Left kidney (tissue), 2 donors: Measurements from ENCODE around the gene TDRD12. TPM values are rescaled to one million over a fixed set of nuclear protein-coding genes. Genes with fewer than 3 reads are reported as not detected.
A peak's percentile ranks its signal among the peaks of the same experiment; 100 is the strongest.
"Not testable (repeated sequence)": the region's sequence is repeated elsewhere in the genome, so short reads cannot be mapped to it uniquely, and the experiment has no call there.

Experiments used
- DNase-seq: peaks from one replicate; pipeline ENCODE4 v3.0.0-alpha.2; 2013
- polyA plus RNA-seq: library from polyadenylated mRNA; unstranded; fragments of 120-200 nt; gene quantifications from one replicate; pipeline ENCODE4 v1.2.1, GENCODE V29; 2013; ENCODE audit not compliant: insufficient read length

TDRD12 gene
- polyA plus RNA-seq, 1 donor: 1.1 TPM

GRCh38 chr19:32811151-32811550 is 91.6 kb downstream of the TDRD12 start:
- DNase-seq: no peak

DNA sequence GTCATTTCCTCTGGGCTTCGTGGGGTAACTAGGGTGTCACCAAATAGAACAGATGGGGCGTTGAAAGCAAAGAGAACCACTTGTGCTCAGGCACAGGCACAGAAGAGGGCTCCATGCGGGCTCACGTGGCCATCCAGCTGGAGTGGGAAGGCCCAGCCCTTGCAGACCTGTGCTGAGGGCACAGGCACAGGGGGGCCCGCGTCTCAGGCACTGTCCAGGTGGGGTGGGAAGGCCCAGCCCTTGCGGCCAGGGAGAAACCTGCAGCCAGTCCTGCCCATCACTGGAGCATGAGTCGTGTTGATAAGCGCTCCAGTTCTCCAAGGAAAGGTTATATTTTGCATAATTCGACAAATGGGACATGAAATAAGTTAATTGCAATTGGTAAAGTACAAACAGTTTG is 92.5 kb downstream of the TDRD12 start:
- DNase-seq: no peak

- DNase-seq: no peak
Observed at GRCh38 chr19:32812571-32812970, 93.0 kb downstream of the TDRD12 start.

GRCh38 chr19:32813862-32814425 is 94.4 kb downstream of the TDRD12 start:
- DNase-seq: no peak

GRCh38 chr19:32814624-32815023 is 95.1 kb downstream of the TDRD12 start:
- DNase-seq: no peak

DNA sequence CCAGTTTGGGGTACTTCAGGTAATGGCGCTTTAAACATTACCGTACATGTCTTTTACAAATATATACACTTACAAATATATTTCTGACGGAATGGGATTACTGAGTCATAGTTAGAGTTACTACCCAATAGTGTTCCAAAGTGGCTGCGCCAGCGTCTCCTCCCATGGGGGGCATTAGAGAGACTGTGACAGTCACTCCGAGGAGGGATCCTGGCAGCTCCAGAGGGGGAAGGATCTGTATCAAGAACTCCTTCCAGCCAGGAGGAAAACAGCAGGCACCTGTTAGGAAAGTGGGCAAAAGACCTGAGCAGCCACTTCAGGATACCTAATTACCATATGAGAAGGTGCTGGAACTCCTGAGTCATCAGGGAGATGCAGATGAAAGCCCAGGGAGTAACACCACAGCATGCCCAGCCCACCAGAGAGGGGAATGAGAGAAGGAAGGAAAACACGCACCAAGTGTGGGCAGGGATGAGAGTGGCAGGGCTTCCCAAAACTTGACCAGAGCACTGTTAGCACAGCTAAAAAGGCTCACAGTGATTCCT is 97.1 kb downstream of the TDRD12 start:
- DNase-seq: no peak

- DNase-seq: no peak
Observed at GRCh38 chr19:32817569-32818476, 98.3 kb downstream of the TDRD12 start.

DNA sequence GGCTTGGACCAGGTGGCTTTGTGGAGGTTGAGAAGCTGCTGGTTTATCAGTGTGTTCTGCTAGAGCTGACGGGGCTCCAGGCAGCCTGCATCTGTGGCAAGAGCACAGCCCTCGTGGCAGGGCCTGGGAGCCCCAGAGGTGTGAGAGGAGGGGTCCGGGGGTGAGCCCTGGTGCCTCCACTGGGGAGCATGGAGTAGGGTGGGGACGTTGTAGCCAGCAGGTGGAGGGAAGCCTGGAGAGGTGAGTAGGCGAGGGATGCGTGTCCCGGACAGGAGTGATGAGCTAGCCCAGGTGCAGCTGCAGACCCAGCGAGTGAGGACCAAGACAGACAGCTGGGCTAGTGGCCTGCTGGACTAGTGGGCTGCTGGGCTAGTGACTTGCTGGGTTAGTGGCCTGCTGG is 99.0 kb downstream of the TDRD12 start:
- no peak for DNase-seq

DNA sequence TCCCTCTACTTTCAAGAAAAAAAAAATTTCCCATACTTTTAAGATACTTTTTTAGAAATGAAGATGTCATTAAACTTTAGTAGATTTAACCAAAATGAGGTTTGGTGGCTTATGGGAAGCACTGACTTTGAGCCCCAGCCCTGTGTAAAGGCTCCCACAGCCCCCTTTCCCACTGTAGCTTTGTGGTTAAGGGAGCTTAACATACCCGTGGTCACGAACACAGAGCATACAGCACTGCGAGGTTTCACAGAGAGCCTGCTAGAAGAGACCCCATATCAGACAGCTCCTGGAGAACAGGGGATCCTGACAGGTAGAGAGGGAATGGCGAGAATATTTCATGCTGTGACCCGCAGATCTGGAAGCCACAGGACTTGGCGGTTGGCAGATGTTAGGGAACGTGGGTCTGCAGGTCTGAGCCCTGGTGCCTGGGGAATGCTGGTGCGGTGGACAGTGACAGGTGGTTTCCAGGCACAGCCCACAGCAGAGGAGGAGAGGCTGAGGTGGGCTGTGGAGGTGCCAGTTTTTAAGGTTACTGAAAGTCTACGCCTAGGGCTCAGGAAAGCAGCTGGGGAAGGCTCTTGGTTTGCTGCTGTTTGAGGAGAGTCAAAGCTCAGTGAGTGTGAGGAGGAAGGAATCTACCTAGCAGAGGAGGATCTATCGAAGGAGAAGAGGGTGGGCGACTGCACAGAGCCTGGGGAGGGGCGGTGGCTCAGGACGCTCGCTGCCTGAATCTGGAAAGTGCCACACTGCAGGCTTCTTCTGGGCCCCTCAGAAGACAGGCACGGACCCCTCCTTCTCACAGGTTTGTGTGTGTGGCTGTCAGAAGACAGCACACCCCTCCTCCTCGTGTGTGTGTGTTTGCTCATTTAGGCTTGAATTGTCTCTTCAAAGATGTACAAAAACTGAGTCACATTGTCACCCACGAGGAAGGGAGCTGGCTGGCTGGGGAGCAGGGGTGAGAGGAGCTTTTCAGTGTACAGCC is 100.1 kb downstream of the TDRD12 start:
- DNase-seq: no peak

DNA sequence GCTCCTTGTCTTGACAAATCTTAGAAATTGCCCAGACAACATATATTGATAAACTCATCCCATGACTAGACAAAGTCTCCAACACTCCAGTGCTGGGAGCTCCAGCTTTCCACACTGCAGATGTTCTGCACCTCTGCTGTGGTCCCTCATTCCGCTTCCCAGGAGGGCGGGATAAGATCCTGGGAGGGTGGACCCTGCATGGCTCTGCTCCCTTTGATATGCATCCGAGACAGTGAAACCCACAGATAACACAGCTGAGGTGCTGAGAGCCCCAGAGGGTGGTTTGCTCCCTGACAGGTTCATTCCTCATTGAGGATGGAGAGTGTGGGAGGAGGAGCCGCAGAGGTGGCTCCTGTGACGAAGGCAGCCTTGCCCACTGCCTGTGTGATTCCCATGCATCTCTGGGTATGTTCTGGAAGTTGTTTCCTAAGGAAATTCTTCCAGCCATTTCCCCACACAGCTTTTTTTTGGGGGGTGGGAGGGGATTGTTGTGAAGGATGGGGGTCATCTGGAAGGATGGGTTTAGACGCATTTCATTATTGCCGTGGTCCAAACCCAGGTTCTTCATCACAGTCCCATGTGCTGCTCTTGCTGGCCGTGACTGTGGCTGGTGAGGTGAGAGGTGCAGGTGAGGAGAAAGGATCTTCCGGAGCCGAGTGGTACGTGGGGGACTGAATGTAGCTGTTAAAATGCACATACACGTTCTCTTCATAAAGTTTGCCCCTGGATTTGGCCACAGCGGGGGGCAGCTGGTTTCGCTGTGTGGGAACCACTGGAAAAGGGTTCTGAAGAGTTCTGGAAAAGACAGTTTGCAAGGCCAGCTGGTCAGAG is 103.6 kb downstream of the TDRD12 start:
- no peak for DNase-seq

GRCh38 chr19:32823747-32824102 is 104.2 kb downstream of the TDRD12 start:
- DNase-seq: no peak

DNA sequence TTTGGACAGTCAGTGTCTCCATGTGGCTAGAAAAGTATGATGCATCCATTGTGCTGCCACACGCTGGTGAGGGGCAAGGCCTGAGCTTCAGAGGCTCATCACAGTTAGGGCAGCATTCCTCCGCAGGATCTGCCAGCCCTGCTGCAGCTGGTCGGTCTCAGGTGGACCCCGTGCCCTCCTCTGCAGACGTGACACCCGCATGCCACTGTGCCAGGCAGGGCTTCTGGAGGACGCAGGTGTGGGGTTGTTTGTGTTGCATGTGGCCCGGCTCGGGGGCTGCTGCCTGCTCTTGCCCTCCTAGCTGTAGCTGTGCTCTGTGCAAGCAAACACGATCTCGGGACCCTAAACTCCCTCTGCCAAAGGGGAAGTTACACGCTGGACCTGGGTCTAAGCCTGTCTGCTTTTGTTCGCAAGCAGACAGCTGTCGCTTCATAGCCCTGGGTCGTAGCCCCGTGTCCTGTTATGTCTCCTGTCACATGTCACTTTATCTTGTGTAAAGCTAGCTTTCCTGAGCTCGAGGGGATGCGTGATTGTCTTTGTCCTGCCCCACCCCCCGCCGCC is 104.7 kb downstream of the TDRD12 start:
- peak; percentile 15 for DNase-seq

- DNase-seq: no peak
Observed at GRCh38 chr19:32824916-32825608, 105.5 kb downstream of the TDRD12 start.

DNA sequence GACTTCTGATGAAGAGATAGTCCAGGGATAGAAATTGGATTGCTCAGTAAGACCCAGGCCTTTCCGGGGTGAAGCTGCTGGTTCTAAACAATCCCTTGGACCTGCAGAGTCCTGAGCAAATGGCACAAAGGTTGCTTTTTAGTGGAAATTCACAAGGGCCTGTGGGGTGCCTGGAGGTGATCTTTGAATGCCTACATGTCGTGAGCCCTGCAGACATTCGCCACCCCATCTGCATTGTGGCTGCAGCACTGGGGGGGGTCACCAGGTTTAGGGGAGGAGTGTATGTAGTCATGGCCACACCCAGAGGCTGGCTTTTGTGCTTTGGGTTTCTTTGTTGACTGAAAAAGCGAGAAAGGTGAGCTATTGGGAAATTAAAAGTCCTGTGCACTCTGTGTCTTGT is 108.6 kb downstream of the TDRD12 start:
- no peak for DNase-seq

DNA sequence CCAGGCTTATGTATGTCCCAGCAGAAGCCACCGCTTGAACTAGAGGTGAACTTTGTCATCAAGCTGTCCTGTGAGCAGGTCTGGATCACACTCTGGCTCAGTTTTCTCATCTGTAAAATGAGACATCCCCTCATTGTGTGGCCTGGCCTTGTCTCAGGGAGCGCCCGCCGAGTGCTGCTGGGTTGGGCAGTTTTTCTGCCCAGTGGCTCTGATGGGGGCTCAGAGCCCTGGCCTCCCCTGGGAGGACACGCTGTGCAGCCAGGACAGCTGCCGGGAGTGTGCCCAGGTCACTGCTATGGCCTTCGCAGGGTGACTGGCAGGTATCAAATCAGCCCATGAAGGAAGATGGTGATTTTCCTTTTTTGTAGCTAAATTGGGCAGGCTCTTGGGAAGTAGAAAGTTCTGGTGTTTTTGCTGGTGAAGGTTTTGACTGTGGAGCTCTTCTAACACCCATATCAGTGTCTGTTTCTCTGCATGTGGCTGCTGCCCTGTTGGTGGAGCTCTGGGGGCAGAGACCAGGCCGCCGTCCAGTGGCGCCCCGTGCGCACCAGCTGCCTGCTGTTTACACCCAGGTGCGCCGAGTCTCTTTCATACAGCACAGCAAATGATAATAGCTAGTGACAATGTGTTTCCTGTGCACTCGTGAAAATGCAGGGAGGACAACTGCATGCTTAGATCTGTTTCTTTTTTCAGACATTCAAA is 109.2 kb downstream of the TDRD12 start:
- no peak for DNase-seq

GRCh38 chr19:32829345-32829896 is 109.9 kb downstream of the TDRD12 start:
- no peak for DNase-seq

DNA sequence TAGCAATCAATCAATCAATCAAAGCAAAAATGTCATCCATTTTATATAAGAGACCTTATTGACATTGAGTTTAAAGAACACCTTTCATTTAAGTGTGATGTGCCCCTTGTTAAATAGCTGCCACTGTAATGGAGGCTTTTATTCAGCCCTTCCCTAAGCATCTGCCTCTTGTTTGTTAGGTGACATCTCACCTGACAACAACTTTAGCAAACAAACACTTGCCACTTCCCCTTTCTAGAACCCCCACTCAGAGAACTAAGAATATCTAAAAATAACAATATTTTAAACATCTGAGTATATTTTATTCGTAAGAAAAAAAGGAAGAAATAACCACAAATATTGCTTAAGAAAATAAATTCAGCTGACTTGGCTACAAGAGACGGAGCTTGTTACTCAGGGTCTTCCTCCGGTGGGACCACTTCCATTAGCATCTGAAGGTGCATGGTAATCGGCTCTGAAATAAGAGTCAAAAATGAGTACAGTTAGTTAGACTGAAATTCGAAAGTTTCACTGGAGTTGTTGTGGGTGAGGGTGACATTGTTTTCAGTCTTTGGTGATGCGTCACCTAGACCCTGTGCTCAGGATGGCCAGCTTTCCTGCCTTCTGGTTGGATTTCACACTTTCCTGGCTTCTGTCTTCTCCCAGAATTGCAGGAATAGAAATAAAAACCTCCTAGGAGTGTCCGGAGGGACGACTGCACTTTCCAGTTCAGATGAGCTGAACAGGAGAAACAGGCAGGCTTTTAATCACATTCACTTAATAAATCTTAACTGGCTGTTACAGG is 110.9 kb downstream of the TDRD12 start:
- no peak for DNase-seq

DNA sequence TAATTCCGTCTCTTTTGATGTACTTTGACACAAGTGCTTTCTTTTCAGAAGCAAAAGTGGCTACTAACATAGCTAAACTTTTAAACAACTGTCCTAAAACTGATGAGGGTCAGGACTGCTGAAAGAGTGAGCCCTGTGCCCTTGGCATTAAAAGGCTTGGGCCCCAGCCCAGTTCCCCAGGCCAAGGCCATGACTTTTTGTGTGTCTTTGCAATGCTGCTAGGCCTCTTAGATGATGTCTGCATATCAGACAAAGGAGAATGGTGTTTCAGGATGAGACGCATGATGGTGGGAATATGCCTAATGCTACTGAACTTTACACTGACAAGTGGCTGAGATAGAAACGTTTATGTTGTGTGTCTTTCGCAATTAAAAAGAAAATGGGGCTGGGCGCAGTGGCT is 112.0 kb downstream of the TDRD12 start:
- no peak for DNase-seq

- DNase-seq: not testable (repeated sequence)
Observed at GRCh38 chr19:32832094-32832493, 112.5 kb downstream of the TDRD12 start.
